ENCODE data around the gene SPRR3. TPM values are rescaled to one million over a fixed set of nuclear protein-coding genes. Genes with fewer than 3 reads are reported as not detected.

SPRR3 gene
- total RNA-seq, 3 donors from 2014 or later (not counting 1 experiment from before 2014, with no cell fraction given): not detected

DNA sequence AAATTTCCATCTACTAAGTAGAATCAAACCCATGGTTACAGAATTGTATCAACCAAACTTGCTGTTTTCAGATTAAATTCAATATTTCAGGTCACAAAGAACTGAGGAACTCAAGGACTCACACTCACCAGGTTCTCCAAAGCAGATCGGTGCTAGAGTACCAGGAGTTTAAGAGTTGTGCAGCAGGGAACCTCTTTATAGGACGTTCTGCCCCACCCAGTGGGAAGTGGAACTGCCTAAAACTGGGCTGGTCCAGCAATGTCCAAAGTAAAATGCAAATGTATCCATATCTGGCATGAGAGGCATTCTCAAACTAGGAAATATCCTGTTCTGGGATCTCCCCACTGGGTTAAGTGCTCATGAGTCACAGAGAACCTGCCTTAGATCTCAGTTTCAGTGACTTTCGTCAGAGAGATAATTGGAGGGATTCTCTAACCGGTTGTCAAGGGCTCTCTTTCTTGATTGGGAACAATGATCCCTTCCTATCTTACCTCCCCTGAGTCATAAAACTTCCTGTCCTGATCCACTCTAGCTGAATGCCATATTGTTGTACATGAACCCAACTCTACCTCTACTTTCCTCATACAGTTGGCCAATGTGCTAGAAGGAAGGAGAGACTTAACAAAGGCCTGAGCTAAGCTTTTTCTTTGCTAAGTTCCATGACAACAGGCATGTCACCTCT is 39.5 kb downstream of the SPRR3 start, which contains the start of gene SPRR2D:
Gene SPRR2D, minus strand, starts transcription at position 171 of the 682 bp plus-strand sequence. CDS start 774 bp downstream, outside the sequence.
- WGBS (ENCODE audit: insufficient coverage): 78% methylated on average over 3 of the region's 4 CpGs
- peaks cover 5% of the 10 kb centered on the region for H3K27me3 ChIP-seq (ENCODE audit: control insufficient read depth, insufficient read depth, low read length)
- Mint-ChIP-seq H3K27me3 (ENCODE audit: low read depth in 2 of 2) (peaks cover 18 to 73% of the 10 kb centered on the region in 2 donors), H3K4me3 (no peak within 1 kb of the TSS), H3K36me3 (no peaks in the 10 kb centered on the region), H3K4me1 (no peaks in the 10 kb centered on the region), H3K27ac (no peak within 1 kb of the TSS), H3K9me3 (no peaks in the 10 kb centered on the region)
- ATAC-seq (no peak), DNase-seq (no peak)
- H3K4me1 ChIP-seq (ENCODE audit: control insufficient read depth, insufficient read depth, low read length): no peaks in the 10 kb centered on the region
- no peaks in the 10 kb centered on the region for H3K9me3 ChIP-seq (ENCODE audit: control insufficient read depth, insufficient read depth, low read length)
- intact Hi-C loops (cut with micrococcal nuclease): no loop called here
- no peaks in the 10 kb centered on the region for H3K36me3 ChIP-seq (ENCODE audit: control insufficient read depth, insufficient read depth, low read length)
- no peak within 1 kb of the TSS for H3K27ac ChIP-seq (ENCODE audit: low read length)
- TF ChIP-seq, protein P1, sequence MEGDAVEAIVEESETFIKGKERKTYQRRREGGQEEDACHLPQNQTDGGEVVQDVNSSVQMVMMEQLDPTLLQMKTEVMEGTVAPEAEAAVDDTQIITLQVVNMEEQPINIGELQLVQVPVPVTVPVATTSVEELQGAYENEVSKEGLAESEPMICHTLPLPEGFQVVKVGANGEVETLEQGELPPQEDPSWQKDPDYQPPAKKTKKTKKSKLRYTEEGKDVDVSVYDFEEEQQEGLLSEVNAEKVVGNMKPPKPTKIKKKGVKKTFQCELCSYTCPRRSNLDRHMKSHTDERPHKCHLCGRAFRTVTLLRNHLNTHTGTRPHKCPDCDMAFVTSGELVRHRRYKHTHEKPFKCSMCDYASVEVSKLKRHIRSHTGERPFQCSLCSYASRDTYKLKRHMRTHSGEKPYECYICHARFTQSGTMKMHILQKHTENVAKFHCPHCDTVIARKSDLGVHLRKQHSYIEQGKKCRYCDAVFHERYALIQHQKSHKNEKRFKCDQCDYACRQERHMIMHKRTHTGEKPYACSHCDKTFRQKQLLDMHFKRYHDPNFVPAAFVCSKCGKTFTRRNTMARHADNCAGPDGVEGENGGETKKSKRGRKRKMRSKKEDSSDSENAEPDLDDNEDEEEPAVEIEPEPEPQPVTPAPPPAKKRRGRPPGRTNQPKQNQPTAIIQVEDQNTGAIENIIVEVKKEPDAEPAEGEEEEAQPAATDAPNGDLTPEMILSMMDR (IDR thresholded peaks at IDR 0.05): no peak
- no peak within 1 kb of the TSS for H3K4me3 ChIP-seq (ENCODE audit: low read length)

DNA sequence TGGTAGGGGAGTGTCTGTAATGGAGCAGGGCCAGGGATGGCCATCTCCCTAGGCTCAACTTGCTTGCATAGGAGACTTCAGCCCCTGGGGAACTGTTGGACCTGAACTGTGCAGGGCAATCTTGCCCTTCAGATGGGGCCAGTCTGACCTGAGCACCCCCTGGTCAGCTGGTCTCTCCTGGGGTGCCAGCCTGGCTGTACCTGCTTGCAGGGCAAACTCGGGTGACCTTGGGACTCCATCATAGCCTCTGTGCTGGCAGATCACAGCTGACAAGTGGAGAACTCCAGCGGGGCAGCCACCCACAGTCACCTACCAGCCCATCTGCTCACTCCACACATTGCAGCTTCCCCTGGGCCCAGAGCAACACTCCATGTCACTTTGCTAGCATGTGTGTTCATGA is 47.7 kb downstream of the SPRR3 start:
- Mint-ChIP-seq H3K9me3 (no peaks in the 10 kb centered on the region), H3K4me3 (no peak overlapping the region), H3K27me3 (ENCODE audit: low read depth in 2 of 2) (peaks cover 18 to 63% of the 10 kb centered on the region in 2 donors), H3K27ac (no peak overlapping the region), H3K36me3 (no peaks in the 10 kb centered on the region), H3K4me1 (no peaks in the 10 kb centered on the region)
- intact Hi-C loops (cut with micrococcal nuclease): no loop called here
- 96% methylated on average over 2 of the region's 2 CpGs for WGBS (ENCODE audit: insufficient coverage)
- TF ChIP-seq, protein P1 (IDR thresholded peaks at IDR 0.05): no peak
- ATAC-seq (peak in 1 of 3 donors; percentile 32), DNase-seq (no peak)
- Histone ChIP-seq H3K4me3 (ENCODE audit: low read length) (no peak overlapping the region), H3K27me3 (ENCODE audit: control insufficient read depth, insufficient read depth, low read length) (no peaks in the 10 kb centered on the region), H3K9me3 (ENCODE audit: control insufficient read depth, insufficient read depth, low read length) (no peaks in the 10 kb centered on the region), H3K4me1 (ENCODE audit: control insufficient read depth, insufficient read depth, low read length) (no peaks in the 10 kb centered on the region), H3K27ac (ENCODE audit: low read length) (no peak overlapping the region), H3K36me3 (ENCODE audit: control insufficient read depth, insufficient read depth, low read length) (no peaks in the 10 kb centered on the region)

Other genes with a start within 250 kb of the SPRR3 start
- gene KPRP, start 243.7 kb upstream of the SPRR3 start, total RNA-seq: not detected
- gene LCE1F, start 226.6 kb upstream of the SPRR3 start, total RNA-seq: not detected
- not detected for gene LCE1E, start 215.5 kb upstream of the SPRR3 start, total RNA-seq
- not detected for gene LCE1D, start 205.0 kb upstream of the SPRR3 start, total RNA-seq
- gene LCE1C, start 195.1 kb upstream of the SPRR3 start, total RNA-seq: not detected
- gene LCE1B, start 189.8 kb upstream of the SPRR3 start, total RNA-seq: not detected
- not detected for gene LCE1A, start 174.3 kb upstream of the SPRR3 start, total RNA-seq
- gene LCE6A, start 158.9 kb upstream of the SPRR3 start, total RNA-seq: not detected
- gene LCE7A, start 141.8 kb upstream of the SPRR3 start, total RNA-seq: not detected
- gene SMCP, start 123.4 kb upstream of the SPRR3 start, total RNA-seq: not detected
- not detected for gene IVL, start 93.2 kb upstream of the SPRR3 start, total RNA-seq
- not detected for gene SPRR5, start 54.5 kb upstream of the SPRR3 start, total RNA-seq
- not detected for gene SPRR4, start 31.1 kb upstream of the SPRR3 start, total RNA-seq
- gene SPRR1A, start 17.7 kb upstream of the SPRR3 start, total RNA-seq: not detected
- gene SPRR1B, start 29.5 kb downstream of the SPRR3 start, total RNA-seq: not detected
- gene SPRR2D, start 39.4 kb downstream of the SPRR3 start, total RNA-seq: not detected
- not detected for gene SPRR2A, start 55.8 kb downstream of the SPRR3 start, total RNA-seq
- not detected for gene SPRR2B, start 69.9 kb downstream of the SPRR3 start, total RNA-seq
- not detected for gene SPRR2E, start 92.8 kb downstream of the SPRR3 start, total RNA-seq
- not detected for gene SPRR2F, start 111.8 kb downstream of the SPRR3 start, total RNA-seq
- not detected for gene SPRR2G, start 149.1 kb downstream of the SPRR3 start, total RNA-seq
- not detected for gene LELP1, start 201.7 kb downstream of the SPRR3 start, total RNA-seq
- not detected for gene PRR9, start 215.8 kb downstream of the SPRR3 start, total RNA-seq

Measured in natural killer cell (primary cell).